Aorta (tissue), 5 donors: ENCODE measurements around the gene CST4. TPM values are rescaled to one million over a fixed set of nuclear protein-coding genes. Genes with fewer than 3 reads are reported as not detected.

Experiments used
- ATAC-seq: fragments of 200-7000 bp; cut with Tn5 transposase; one replicate; pipeline ENCODE4 v1.9.1; 2022; ENCODE audit warnings: moderate library complexity; ENCODE audit not compliant: low FRiP score
- DNase-seq, 2 donors: peaks; one replicate each; pipeline ENCODE4 v3.0.0-alpha.2; 2020
- H3K27ac ChIP-seq, 2 donors: one replicate each; pipeline ENCODE4 v1.5.1; 2013; ENCODE audit warnings: low read length in 2 of 2, mild to moderate bottlenecking in 2 of 2, moderate library complexity in 2 of 2, control low read depth in 1 of 2, inconsistent platforms in 1 of 2, low read depth in 1 of 2
- H3K27me3 ChIP-seq, 2 donors: one replicate each; pipeline ENCODE4 v1.6.1; 2013; ENCODE audit warnings: control low read depth in 1 of 2, low read length in 1 of 2, mild to moderate bottlenecking in 1 of 2, moderate library complexity in 1 of 2; ENCODE audit not compliant: insufficient read depth in 2 of 2, control insufficient read depth in 1 of 2
- H3K36me3 ChIP-seq, 2 donors: one replicate each; pipeline ENCODE4 v1.6.1; 2013; ENCODE audit warnings: control low read depth in 1 of 2, low read length in 1 of 2, mild to moderate bottlenecking in 1 of 2; ENCODE audit not compliant: insufficient read depth in 2 of 2, control insufficient read depth in 1 of 2
- H3K4me1 ChIP-seq, 2 donors: one replicate each; pipeline ENCODE4 v1.6.1; 2013; ENCODE audit warnings: low read length in 2 of 2, control low read depth in 1 of 2, mild to moderate bottlenecking in 1 of 2, moderate library complexity in 1 of 2; ENCODE audit not compliant: insufficient read depth in 2 of 2, control insufficient read depth in 1 of 2
- H3K4me3 ChIP-seq, 2 donors: one replicate each; pipeline ENCODE4 v1.5.1; 2013; ENCODE audit warnings: low read length in 2 of 2, control low read depth in 1 of 2, mild to moderate bottlenecking in 1 of 2
- H3K9me3 ChIP-seq: one replicate; pipeline ENCODE4 v1.6.1; 2013; ENCODE audit warnings: mild to moderate bottlenecking, low read length; ENCODE audit not compliant: control insufficient read depth
- WGBS, 2 donors: extraction: QIAGEN DNeasy Blood & Tissue Kit; methylation state at CpG; one replicate each; pipeline ENCODE4 v1.1.7; 2013; 5-methylcytosine and 5-hydroxymethylcytosine counted together
- intact Hi-C, 2 donors: fragments of 100-400 bp; cut with DNase I; formaldehyde crosslinking; loops; one replicate each; pipeline versions ENCODE4 v1.14.2 to v1.15.0; 2022
- polyA plus RNA-seq, 2 donors: library from polyadenylated mRNA; stranded (reverse); fragments of 200-250 nt; gene quantifications; one replicate each; pipeline ENCODE4 v1.2.3, GENCODE V29; 2013
- total RNA-seq, 2 donors: library from RNA; stranded (reverse); fragmentation: NEBNext Ultra II Directional; extraction: Animal tissue kit (Norgen Biotek cat#: 25700); gene quantifications; one replicate each; pipeline ENCODE4 v1.2.1, GENCODE V29; 2021
- donor health status: healthy with polysubstance abuse.
- donor health status: Bipolar disorder and iron deficiency.
- donor health status: DM: no; HTN: no; CAD: no.
- donor health status: DM: no; HTN: no; CAD: no.
- donor health status: DM: yes; HTN: yes; CAD: no.

CST4 gene
- total and polyA plus RNA-seq, 4 donors, result not detected

- Histone ChIP-seq H3K4me3 (no peak overlapping the region), H3K36me3 (no peaks in the 10 kb centered on the region), H3K4me1 (no peaks in the 10 kb centered on the region), H3K9me3 (no peaks in the 10 kb centered on the region), H3K27me3 (peaks cover 0 to 2% of the 10 kb centered on the region in 2 donors), H3K27ac (no peak overlapping the region)
- WGBS, 2 donors, result 75 to 86% methylated on average over 2 of the region's 2 CpGs
- DNase-seq (no peak), ATAC-seq (no peak)
- intact Hi-C loops, result no loop called here
Measured at GRCh38 chr20:23683281-23683680, 5.6 kb downstream of the CST4 start.

GRCh38 chr20:23680146-23680545 lies 8.7 kb downstream of the CST4 start:
- Histone ChIP-seq H3K4me3 (no peak overlapping the region), H3K36me3 (no peaks in the 10 kb centered on the region), H3K9me3 (no peaks in the 10 kb centered on the region), H3K4me1 (no peaks in the 10 kb centered on the region), H3K27ac (no peak overlapping the region), H3K27me3 (peaks cover 0 to 2% of the 10 kb centered on the region in 2 donors)
- DNase-seq (peak in 1 of 2 donors; percentile 65), ATAC-seq (peak; percentile 15)
- intact Hi-C loops, result no loop called here

GRCh38 chr20:23679133-23680092 lies 9.4 kb downstream of the CST4 start:
- ATAC-seq, result no peak
- 90% methylated on average over 7 of the region's 7 CpGs for WGBS, 2 donors
- Histone ChIP-seq H3K27me3 (peaks cover 0 to 2% of the 10 kb centered on the region in 2 donors), H3K4me1 (no peaks in the 10 kb centered on the region), H3K36me3 (no peaks in the 10 kb centered on the region), H3K27ac (no peak overlapping the region), H3K4me3 (no peak overlapping the region), H3K9me3 (no peaks in the 10 kb centered on the region)
- DNase-seq, result no peak
- intact Hi-C loops, result no loop called here

GRCh38 chr20:23673209-23673608 lies 15.6 kb downstream of the CST4 start:
- intact Hi-C loops, result no loop called here
- DNase-seq, result no peak
- ATAC-seq, result no peak
- no peaks in the 10 kb centered on the region for H3K9me3 ChIP-seq
- no peaks in the 10 kb centered on the region for H3K36me3 ChIP-seq
- WGBS, 2 donors, result 47 to 60% methylated on average over 1 of the region's 1 CpG
- no peak overlapping the region for H3K27ac ChIP-seq
- H3K27me3 ChIP-seq, result no peaks in the 10 kb centered on the region
- no peak overlapping the region for H3K4me3 ChIP-seq
- no peaks in the 10 kb centered on the region for H3K4me1 ChIP-seq

GRCh38 chr20:23672158-23672557 lies 16.7 kb downstream of the CST4 start:
- intact Hi-C loops, result no loop called here
- Histone ChIP-seq H3K4me1 (no peaks in the 10 kb centered on the region), H3K27ac (no peak overlapping the region), H3K4me3 (no peak overlapping the region), H3K27me3 (no peaks in the 10 kb centered on the region), H3K9me3 (no peaks in the 10 kb centered on the region), H3K36me3 (no peaks in the 10 kb centered on the region)
- no peak for DNase-seq
- no peak for ATAC-seq
- 85 to 93% methylated on average over 1 of the region's 1 CpG for WGBS, 2 donors

GRCh38 chr20:23671479-23671878 lies 17.4 kb downstream of the CST4 start:
- 55 to 62% methylated on average over 3 of the region's 3 CpGs for WGBS, 2 donors
- H3K9me3 ChIP-seq, result no peaks in the 10 kb centered on the region
- no peak for ATAC-seq
- H3K27me3 ChIP-seq, result no peaks in the 10 kb centered on the region
- DNase-seq, result no peak
- no peak overlapping the region for H3K27ac ChIP-seq
- no peak overlapping the region for H3K4me3 ChIP-seq
- intact Hi-C loops, result no loop called here
- no peaks in the 10 kb centered on the region for H3K4me1 ChIP-seq
- no peaks in the 10 kb centered on the region for H3K36me3 ChIP-seq

- DNase-seq (no peak), ATAC-seq (no peak)
- Histone ChIP-seq H3K9me3 (no peaks in the 10 kb centered on the region), H3K4me1 (no peaks in the 10 kb centered on the region), H3K4me3 (no peak overlapping the region), H3K27ac (no peak overlapping the region), H3K36me3 (no peaks in the 10 kb centered on the region), H3K27me3 (no peaks in the 10 kb centered on the region)
- intact Hi-C loops, result no loop called here
- 33 to 35% methylated on average over 1 of the region's 1 CpG for WGBS, 2 donors
Measured at GRCh38 chr20:23670361-23670760, 18.5 kb downstream of the CST4 start.

GRCh38 chr20:23669866-23670265 lies 19.0 kb downstream of the CST4 start:
- WGBS, 2 donors, result 89 to 93% methylated on average over 7 of the region's 7 CpGs
- Histone ChIP-seq H3K27ac (no peak overlapping the region), H3K9me3 (no peaks in the 10 kb centered on the region), H3K4me3 (no peak overlapping the region), H3K4me1 (no peaks in the 10 kb centered on the region), H3K27me3 (no peaks in the 10 kb centered on the region), H3K36me3 (no peaks in the 10 kb centered on the region)
- ATAC-seq, result no peak
- intact Hi-C loops, result loop anchor here in 1 of 2 donors (10.0 kb wide), 1 partner anchor 325 kb away; no protein-coding TSS in a partner anchor
- DNase-seq, result no peak

- H3K27me3 ChIP-seq, result no peaks in the 10 kb centered on the region
- WGBS, 2 donors, result 95 to 98% methylated on average over 1 of the region's 1 CpG
- H3K4me3 ChIP-seq, result no peak overlapping the region
- no peak for DNase-seq
- H3K4me1 ChIP-seq, result no peaks in the 10 kb centered on the region
- ATAC-seq, result no peak
- H3K27ac ChIP-seq, result no peak overlapping the region
- intact Hi-C loops, result loop anchor here in 1 of 2 donors (10.0 kb wide), 1 partner anchor 325 kb away; no protein-coding TSS in a partner anchor
- no peaks in the 10 kb centered on the region for H3K9me3 ChIP-seq
- no peaks in the 10 kb centered on the region for H3K36me3 ChIP-seq
Measured at GRCh38 chr20:23669327-23669726, 19.5 kb downstream of the CST4 start.
